GM12892 (cell line): Measurements from ENCODE around the gene HOXA1.

Experiments used
- DNase-seq: peaks from one replicate; pipeline ENCODE4 v3.0.0; 2011; ENCODE audit not compliant: insufficient read length
- FAIRE-seq: peaks from 2 replicates; lab custom pipeline; 2011; peaks lifted over from hg19 to GRCh38; lab: Jason Lieb, UNC
- POLR2A ChIP-seq: IDR thresholded peaks from 2 replicates; pipeline ENCODE4 v1.6.1; 2011; ENCODE audit warnings: low read depth, low read length, control low read depth
- POLR2AphosphoS5 ChIP-seq: IDR thresholded peaks from 2 replicates; pipeline ENCODE4 v1.6.1; 2011; ENCODE audit warnings: low read depth, low read length, control low read depth
- TAF1 ChIP-seq: IDR thresholded peaks from 2 replicates; pipeline ENCODE4 v1.6.1; 2011; ENCODE audit warnings: low read depth, mild to moderate bottlenecking, control low read depth, low read length, borderline replicate concordance

HOXA1 gene

DNA sequence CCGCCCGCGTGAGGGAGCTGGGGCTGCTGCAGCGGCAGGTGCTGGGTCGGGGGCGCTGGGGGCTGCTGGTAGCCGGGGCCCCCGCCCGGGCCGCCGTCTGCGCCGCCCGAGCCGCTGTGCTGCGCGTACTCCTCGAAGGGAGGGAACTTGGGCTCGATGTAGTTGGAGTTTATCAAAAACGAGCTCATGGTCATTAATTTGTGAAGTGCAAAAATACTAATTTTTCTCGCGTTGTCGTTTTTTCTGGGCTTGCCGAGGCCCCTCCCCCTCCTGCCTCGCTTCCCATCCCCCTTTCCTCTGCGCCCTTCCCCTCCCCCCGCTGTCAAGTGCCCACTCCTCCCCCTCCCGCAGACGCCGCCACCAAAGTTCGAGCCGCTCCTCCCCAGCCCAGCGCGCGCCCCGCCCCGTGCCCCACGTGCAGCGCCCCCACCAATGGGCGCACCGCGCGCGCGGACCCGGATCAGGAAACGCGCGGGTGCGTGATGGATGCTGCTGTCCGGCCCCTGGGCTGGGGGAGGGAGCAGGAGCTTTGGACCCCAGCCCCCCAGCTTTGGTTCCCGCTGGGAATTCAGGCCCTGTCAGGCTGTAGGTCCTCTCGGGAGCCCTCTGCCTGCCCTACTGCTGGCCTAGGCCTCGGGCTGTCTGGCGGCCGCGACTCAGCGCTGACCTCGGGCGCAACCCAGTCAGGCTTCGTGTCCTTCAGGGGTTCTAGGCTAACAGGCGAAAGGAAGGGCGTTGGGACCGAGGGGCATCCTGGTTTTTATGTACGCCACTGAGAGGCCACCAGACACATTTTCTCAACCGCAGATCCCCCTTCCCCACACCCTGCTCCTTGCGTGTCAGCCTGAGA is 35.0 kb upstream of the HOXA1 start, which contains the start of gene HOXA4:
Gene HOXA4 (minus strand): TSS at position 218 of the 850 bp plus-strand sequence. CDS start 24 bp downstream, at position 194.
- DNase-seq = no peak
- FAIRE-seq = no peak
- no peak for TF ChIP-seq POLR2A
- TF ChIP-seq POLR2AphosphoS5 = no peak

DNA sequence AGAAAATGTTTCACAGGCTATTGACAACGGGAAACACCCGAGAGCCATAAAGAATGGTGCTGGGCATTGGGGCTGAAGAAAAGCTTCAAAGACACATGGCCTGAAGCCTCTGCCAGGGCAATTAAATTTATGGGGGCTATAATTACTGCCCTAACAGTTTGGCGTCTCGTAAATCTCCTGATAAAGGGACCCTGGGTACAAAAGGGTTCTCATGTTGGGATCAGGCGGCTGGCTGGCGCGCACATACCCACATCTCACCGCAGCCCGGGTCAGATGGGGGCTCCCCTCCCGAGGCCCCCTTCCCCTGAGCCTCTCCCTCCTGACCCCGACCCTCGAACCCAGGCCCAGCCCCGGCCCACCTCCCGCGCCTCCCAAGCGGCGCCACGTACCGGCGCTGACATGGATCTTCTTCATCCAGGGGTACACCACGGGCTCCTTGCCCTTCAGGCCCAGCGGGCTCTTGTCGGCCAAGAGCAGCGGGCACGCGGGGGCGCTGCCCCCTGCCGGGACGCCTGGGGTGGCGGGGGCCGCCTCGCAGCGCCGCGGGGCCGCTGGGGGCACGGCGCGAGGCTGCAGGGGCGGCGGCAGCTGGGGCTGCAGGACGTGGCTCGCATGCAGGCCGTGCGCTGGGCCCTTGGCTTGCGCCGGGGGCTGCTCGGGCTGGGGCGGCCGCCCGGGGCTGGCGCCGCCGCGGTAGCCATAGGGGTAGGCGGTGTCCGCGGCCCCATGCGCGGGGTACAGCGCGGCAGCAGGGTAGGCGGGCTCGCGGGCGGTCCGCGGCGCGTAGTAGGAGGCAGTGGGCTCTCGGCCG is 34.1 kb upstream of the HOXA1 start:
- FAIRE-seq (no peak), DNase-seq (no peak)
- TF ChIP-seq POLR2AphosphoS5 = no peak
- TF ChIP-seq TAF1 = no peak
- no peak for TF ChIP-seq POLR2A

DNA sequence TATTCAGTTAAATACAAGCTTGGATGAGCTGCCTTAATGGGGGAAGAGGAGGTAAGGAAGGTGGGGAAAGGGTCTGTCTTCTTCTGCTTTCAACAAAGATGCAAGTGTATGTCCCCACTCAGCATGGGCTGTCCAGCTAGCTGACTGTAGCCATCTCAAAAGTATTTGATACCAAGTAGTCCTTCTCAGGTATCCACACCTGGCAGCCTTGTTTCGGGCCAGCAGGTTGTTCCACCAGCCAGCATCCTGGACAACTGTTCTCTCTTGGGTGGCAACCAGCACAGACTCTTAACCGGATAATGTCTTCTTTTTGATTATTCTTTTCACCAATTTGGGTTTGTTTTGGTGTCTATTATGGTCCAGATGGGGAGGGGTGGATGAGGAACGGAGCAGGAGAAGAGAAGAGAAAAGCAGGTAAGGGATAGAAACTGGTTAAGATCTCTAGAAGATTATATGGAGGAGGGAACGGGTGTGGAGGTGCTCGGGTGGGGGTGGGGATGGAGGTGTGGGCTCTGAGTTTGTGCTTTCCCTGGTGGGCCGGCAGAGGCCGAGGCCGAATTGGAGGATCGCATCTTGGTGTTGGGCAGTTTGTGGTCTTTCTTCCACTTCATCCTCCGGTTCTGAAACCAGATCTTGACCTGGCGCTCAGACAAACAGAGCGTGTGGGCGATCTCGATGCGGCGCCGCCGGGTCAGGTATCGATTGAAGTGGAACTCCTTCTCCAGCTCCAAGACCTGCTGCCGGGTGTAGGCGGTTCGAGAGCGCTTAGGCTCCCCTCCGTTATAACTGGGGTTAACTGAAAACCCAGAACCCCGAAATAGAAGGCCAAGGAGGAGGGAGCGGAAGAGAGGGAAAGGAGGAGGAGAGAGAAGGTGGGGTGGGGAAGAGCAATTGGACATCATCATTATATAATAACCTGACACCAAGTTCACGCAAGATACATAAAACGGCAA is 33.3 kb upstream of the HOXA1 start:
- FAIRE-seq (no peak), DNase-seq (no peak)
- TF ChIP-seq POLR2A = no peak
- no peak for TF ChIP-seq POLR2AphosphoS5
- TF ChIP-seq TAF1 = no peak

DNA sequence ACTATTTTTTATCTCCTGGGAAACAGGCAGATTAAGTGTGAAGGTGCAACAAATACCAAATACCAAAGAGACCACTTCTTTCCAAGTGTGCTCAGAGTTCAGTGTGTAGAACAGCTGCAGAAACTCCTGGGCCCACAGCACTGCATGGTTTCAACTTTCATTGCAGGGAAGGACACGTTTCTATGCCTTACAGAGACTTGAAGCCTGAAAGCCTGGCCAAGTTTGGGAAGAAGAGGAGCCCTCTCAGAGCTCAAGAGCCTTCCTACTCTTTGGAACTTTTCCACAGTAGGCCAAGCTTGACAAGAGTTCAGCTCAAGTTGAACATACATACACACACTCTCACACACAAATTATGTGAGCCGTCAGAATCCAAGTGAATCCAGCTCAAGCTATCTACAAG is 32.2 kb upstream of the HOXA1 start:
- DNase-seq = no peak
- TF ChIP-seq TAF1 (no peak), POLR2A (no peak)
- no peak for FAIRE-seq

DNA sequence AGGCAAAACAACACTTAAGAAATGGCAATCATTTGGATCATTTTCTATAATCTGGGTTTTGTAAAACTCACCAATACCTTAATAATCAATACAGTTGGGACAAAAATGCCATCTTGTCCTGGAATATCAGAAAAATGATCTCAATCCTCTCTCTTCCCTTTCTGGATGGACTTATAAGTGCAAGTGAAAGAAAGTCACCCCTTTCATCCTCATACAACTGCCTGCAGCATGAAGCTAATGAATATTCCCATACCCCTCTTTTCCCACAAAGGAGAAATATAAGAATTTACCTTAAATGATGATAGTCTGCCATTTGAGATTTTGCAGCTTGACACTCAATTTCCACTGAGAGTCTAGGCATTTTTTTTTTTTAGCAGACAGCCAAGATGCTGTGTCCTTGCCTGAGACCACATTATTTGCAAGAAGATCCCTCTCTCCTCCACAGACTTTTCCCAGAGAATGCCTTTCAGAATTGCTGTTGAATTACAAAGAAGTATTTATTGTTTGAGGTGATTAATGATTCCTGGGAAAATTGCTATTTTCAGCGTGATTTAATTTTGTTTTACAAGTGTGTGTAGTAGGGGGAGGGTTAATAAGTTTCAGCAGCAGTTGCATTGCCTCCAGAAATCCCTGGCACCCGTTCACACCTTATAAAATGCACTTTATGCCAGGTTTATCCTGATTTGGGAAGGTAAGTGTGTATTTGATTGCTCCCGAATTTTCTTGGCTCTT is 31.0 kb upstream of the HOXA1 start:
- FAIRE-seq (no peak), DNase-seq (no peak)
- TF ChIP-seq POLR2AphosphoS5 = no peak
- TF ChIP-seq TAF1 = no peak
- TF ChIP-seq POLR2A = no peak

DNA sequence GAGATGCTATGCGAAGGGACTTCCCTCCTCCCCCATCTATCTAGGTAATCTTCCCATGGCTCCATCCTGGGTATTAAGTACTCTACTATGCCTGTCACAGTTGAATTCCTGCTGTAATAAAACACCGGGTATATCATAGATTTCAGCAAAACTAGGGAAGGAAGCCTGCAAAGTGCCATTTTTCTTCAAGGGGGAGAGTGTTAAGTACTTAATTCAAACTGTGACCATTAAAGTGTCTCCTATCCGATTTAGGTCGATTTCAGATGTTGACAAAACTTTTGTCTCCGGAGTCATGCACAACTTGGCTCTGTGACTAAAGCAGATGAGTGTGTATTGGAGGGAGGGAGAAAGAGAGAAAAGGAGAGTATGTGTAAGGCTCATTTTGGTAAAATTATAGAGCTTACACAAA is 30.2 kb upstream of the HOXA1 start:
- DNase-seq (no peak), FAIRE-seq (no peak)
- TF ChIP-seq POLR2AphosphoS5 (no peak), TAF1 (no peak), POLR2A (no peak)

DNA sequence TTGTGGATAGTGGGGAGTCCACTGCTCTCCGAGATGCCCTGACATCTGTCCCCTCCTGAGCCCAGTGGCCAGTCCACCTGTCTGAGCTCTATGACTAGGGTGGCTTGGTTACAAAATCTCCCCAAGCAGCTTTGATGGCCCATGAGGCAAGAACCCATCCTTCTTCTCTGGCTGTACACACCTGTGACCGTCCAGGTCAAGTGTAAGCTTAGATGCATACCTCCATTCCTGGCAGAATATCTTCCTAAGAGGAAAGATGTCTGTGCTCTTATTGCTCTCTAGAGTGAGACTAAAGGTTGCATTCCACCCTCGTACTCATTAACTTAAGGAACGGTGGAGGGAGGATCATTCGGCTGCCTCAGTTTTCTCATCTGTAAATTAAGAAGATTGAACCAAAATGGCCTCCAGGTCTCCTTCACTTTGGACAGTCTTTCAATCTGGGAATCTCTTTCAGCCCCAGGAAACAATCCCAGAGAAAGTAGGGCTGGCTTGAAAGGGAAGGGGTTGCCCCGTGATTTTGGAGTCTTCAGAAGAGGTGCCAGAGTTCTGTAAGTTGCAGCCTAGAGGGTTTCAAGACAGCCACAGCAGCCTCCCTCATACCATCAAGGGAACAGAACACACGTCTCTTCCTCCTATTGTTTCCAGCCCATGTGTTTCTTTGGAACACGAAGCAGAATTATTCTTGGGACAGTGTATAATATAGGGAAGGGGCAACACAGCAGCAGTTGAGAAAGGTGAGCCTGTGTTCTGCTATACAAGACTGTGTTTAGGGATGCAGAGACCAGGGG is 29.3 kb upstream of the HOXA1 start:
- DNase-seq = no peak
- FAIRE-seq = no peak
- TF ChIP-seq TAF1 (no peak), POLR2AphosphoS5 (no peak), POLR2A (no peak)

DNA sequence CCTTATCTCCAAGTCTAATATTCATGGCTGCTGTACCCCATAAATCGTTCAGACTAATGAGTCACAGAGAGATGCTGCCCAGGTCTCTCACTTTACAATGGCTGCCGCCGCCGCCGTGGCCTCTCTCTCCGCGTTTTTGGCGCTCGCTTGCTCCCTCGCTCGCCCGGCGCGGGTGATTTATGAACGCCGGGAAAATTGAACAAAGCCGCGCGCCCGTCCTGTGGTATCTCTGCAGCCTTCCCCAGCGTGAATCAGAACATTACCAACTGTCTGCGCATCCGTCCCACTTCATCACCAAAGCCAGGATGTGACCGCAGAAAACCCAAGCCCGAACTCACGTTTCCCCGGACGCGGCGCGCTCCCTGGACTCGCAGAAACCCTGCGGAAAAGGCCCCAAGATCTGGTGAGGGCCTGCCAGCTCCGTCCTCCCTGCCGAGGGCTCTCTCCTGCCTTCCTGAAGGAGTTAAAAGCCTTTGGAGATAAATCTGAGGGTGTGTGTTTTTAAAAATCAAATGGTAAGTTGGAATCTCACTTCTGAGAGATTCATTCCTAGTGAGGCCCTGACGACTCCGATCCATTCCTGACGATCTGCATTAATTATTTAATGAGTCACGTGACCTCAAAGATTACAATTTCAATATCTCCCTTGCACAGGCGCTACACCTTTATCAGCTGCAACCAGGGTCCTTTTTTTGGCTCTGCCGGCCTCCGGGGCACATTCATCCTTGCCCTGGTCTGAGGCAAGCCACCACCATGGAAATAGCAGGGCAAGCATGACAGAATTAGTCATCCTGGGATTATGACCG is 28.5 kb upstream of the HOXA1 start:
- DNase-seq (no peak), FAIRE-seq (no peak)
- no peak for TF ChIP-seq POLR2AphosphoS5
- no peak for TF ChIP-seq TAF1
- TF ChIP-seq POLR2A = no peak

DNA sequence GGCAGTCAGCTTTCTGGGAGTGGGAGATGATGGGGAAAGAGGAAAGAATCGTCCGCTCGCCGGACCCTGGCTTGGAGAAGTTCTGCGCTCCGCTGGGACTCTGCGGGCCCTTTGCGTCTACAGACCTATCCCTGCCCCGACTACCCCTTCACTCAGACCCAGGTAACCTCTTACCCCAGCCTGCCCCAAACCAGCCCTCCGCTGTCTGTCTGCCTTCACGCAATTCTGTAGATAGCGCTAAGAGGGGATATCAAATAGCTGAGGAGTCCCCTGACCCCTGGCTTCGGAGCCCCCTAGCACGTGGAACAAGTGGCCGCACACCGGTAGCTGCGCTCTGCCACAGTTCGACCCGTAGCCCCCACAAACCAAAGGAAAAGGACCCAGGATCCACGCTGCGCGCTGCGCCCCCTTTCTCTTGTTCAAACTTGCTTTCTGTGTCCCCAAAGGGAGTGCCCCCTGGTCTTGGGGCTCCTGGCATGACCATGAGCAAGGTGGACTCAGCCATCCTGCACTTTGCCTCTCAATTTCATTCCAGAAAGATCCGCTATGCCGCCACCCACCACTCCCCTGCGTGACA is 27.8 kb upstream of the HOXA1 start:
- TF ChIP-seq TAF1 = no peak
- no peak for TF ChIP-seq POLR2A
- no peak for TF ChIP-seq POLR2AphosphoS5
- FAIRE-seq = no peak
- DNase-seq = no peak
